ENCODE results near the gene ZNF513. TPM values are rescaled to one million over a fixed set of nuclear protein-coding genes. Genes with fewer than 3 reads are reported as not detected.
"Not testable (repeated sequence)": the region's sequence is repeated elsewhere in the genome, so short reads cannot be mapped to it uniquely, and the experiment has no call there.

ZNF513 gene, protein sequence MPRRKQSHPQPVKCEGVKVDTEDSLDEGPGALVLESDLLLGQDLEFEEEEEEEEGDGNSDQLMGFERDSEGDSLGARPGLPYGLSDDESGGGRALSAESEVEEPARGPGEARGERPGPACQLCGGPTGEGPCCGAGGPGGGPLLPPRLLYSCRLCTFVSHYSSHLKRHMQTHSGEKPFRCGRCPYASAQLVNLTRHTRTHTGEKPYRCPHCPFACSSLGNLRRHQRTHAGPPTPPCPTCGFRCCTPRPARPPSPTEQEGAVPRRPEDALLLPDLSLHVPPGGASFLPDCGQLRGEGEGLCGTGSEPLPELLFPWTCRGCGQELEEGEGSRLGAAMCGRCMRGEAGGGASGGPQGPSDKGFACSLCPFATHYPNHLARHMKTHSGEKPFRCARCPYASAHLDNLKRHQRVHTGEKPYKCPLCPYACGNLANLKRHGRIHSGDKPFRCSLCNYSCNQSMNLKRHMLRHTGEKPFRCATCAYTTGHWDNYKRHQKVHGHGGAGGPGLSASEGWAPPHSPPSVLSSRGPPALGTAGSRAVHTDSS
- total RNA-seq = 26.5 and 27.9 TPM in 2 replicates
- long read RNA-seq, partial matches to known transcripts = 2 of 2 reads
- long read RNA-seq, other reads (novel, unspliced or antisense) = 0 of 2 reads

DNA sequence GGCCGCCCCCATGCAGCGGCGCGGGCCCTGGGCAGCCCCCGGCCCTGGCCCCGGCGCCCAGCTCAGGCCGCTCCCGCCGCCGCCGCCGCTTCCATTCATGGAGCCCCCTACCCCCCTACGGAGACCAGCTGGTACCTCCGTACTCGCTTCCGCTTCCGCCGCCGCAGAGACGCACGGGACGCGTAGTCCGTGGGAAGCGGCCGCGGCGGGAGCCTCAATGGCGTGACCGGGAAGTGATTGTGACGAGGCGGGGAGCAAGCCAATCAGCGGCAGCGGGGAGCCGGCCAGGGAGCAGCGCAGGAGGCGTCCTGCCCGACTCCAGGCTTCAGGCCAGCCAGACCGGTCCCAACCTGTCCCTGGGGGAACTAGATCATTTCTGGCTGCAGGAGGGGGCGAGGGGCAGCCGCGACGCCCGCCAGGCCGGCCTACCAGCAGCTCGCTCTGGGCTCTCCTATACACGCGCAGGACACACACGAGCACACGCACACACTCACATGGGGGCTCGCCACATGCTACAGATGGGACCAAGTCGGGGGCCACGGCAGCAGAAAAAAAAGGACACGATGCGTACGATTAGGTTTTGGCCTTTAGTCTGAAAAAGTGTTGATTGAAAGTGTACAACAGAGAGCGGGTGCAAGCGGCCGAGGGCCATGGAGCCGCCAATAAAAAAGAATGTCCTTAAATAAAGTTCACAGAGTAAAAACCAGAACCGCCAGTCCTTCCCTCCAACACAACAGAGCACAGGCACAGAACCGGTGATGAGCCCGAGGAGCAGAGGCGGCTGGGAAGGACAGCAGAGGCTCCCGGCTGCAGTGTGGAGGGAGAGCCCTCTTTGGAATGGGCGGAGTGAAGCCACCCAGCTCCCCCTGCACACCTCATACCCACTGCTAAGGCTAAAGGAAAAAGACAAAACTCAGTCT is at the start of gene ZNF513:
Gene ZNF513 (minus strand): TSS at position 109 of the 920 bp plus-strand sequence. CDS start 208 bp downstream, outside the sequence.
- H3K4me1 Mint-ChIP-seq = peaks cover 26% of the 10 kb centered on the region
- peak within 1 kb of the TSS; percentile 94 for H3K4me3 Mint-ChIP-seq
- no peaks in the 10 kb centered on the region for H3K9me3 Mint-ChIP-seq
- H3K27me3 Mint-ChIP-seq (ENCODE audit: low read depth) = peaks cover 10% of the 10 kb centered on the region
- no peak for TF ChIP-seq CTCF (conservative IDR thresholded peaks at IDR 0.05)
- DNase-seq (ENCODE audit: low read depth, low spot score) = peak; percentile 86
- H3K36me3 Mint-ChIP-seq (ENCODE audit: low read depth) = peaks cover 21% of the 10 kb centered on the region
- H3K27ac Mint-ChIP-seq (ENCODE audit: unreplicated experiment) = peak within 1 kb of the TSS; percentile 99

DNA sequence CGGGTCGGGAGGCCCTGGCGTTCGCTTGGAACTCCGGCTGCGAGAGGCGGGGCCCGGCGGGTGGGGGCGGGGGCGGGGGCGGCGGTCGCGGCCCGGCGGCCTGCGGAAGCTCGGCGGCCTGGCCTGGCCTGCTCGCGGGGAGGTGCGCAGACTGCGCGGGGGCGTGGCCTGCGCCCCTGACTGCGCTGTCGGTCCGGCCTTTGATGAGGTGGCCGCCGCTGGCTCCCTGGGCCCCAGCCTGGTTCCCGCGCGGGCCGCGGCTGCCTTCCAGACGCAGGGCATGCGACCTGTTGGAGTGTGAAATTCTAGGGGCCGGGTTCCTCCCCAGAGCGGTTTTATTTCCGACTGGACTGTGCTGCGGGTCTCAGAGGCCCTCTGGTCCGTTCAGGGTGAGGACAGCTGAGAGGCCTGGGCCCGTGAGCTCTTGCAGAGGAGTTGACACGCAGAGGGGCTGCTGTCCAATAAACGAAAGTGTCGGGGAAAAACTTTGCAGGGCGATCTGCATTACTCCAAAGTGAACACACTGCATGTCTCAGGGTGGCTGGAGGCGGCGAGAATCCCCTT is 48.5 kb upstream of the ZNF513 start:
- Mint-ChIP-seq H3K27me3 (ENCODE audit: low read depth) (no peaks in the 10 kb centered on the region), H3K36me3 (ENCODE audit: low read depth) (peaks cover 13% of the 10 kb centered on the region), H3K4me3 (peak overlapping the region; percentile 100), H3K27ac (ENCODE audit: unreplicated experiment) (peak overlapping the region; percentile 97), H3K4me1 (peaks cover 27% of the 10 kb centered on the region), H3K9me3 (no peaks in the 10 kb centered on the region)
- peak; percentile 72 for DNase-seq (ENCODE audit: low read depth, low spot score)
- TF ChIP-seq CTCF (conservative IDR thresholded peaks at IDR 0.05) = no peak

- peak within 1 kb of the TSS; percentile 100 for H3K4me3 Mint-ChIP-seq
- TF ChIP-seq CTCF (conservative IDR thresholded peaks at IDR 0.05) = no peak
- no peaks in the 10 kb centered on the region for H3K9me3 Mint-ChIP-seq
- H3K36me3 Mint-ChIP-seq (ENCODE audit: low read depth) = peaks cover 9% of the 10 kb centered on the region
- H3K4me1 Mint-ChIP-seq = peaks cover 27% of the 10 kb centered on the region
- peak within 1 kb of the TSS; percentile 98 for H3K27ac Mint-ChIP-seq (ENCODE audit: unreplicated experiment)
- peak; percentile 89 for DNase-seq (ENCODE audit: low read depth, low spot score)
- no peaks in the 10 kb centered on the region for H3K27me3 Mint-ChIP-seq (ENCODE audit: low read depth)
Measured at GRCh38 chr2:27428213-27428977, 47.9 kb upstream of the ZNF513 start, which contains the start of gene NRBP1. NRBP1 (plus strand) TSS chr2:27428631; CDS start chr2:27433274, 4,643 bp downstream.

DNA sequence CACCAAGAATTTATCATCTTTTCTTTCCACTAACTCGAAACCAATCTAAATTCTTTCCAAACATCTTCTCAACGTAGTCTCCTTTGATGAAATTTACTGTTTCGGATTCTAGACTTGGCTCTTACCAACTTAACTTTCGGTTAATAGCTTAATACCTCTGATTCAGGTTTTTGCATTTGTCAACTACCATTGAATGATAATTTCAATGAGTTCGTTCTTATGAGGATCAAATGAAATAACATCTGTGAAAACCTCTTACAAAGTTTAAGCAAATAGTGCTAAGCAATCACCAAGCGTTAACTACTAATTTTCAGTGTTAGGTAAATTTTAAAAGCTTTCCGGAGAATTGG is 47.3 kb upstream of the ZNF513 start:
- no peak for TF ChIP-seq CTCF (conservative IDR thresholded peaks at IDR 0.05)
- Mint-ChIP-seq H3K27ac (ENCODE audit: unreplicated experiment) (no peak overlapping the region), H3K4me1 (peaks cover 27% of the 10 kb centered on the region), H3K27me3 (ENCODE audit: low read depth) (no peaks in the 10 kb centered on the region), H3K4me3 (peak overlapping the region; percentile 96), H3K9me3 (no peaks in the 10 kb centered on the region), H3K36me3 (ENCODE audit: low read depth) (peaks cover 5% of the 10 kb centered on the region)
- DNase-seq (ENCODE audit: low read depth, low spot score) = no peak

DNA sequence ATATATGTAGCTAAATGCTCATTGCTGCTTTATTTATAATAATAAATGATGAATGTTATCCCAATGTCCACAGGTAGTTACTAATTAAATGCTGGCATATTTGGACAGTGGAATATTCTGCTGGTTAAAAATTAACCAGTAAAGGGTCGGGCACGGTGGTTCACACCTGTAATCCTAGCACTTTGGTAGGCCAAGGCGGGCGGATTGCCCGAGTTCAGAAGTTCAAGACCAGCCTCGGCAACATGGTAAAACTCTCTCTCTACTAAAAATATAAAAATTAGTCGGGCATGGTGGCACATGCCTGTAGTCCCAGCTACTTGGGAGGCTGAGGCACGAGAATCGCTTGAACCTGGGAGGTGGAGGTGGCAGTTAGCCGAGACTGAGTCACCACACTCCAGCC is 44.5 kb upstream of the ZNF513 start:
- H3K27ac Mint-ChIP-seq (ENCODE audit: unreplicated experiment); DNase-seq (ENCODE audit: low read depth, low spot score); H3K36me3 Mint-ChIP-seq (ENCODE audit: low read depth); H3K27me3 Mint-ChIP-seq (ENCODE audit: low read depth); H3K4me3 Mint-ChIP-seq; H3K9me3 Mint-ChIP-seq: not testable (repeated sequence)
- peaks cover 16% of the 10 kb centered on the region for H3K4me1 Mint-ChIP-seq
